ENCODE data around the gene PPP4R3A. TPM values are rescaled to one million over a fixed set of nuclear protein-coding genes. Genes with fewer than 3 reads are reported as not detected.

The PPP4R3A gene
- total and polyA plus RNA-seq, 10 of the 15 experiments (the other 5 are each of a cell fraction or from before 2014, with no cell fraction given), result 19.4 to 97.8 (median 62.9) TPM

DNA sequence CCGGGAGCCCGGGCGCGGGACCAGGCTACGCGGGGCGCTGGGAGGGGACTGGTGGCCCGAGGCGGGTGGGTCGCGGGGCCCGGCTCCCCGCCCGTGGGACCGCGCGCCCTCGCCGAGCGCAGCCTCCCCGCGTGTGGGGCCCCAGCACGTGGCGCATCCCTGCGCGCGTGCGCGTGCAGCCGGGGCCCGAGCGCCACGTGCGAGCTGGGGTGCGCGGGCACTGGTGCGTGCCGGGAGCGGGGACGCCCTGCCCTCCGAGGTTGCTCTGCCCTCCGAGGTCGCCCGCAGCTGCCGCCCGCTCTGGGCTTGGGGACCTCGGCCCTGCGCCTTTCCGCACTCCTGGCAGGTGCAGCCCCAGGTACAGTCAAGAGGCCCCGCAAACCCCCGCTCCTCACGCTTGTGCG is 92.1 kb downstream of the PPP4R3A start (continued):
- no peak for TF ChIP-seq IRF4 (IDR thresholded peaks at IDR 0.05; ENCODE audit: low read depth, low read length)
- TF ChIP-seq ZNF274 (IDR thresholded peaks at IDR 0.05; ENCODE audit: insufficient read depth, insufficient read length), result no peak
- no peak for TF ChIP-seq CHD2 (IDR thresholded peaks at IDR 0.05; ENCODE audit: borderline replicate concordance, low read depth, low read length)
- TF ChIP-seq, protein P1, sequence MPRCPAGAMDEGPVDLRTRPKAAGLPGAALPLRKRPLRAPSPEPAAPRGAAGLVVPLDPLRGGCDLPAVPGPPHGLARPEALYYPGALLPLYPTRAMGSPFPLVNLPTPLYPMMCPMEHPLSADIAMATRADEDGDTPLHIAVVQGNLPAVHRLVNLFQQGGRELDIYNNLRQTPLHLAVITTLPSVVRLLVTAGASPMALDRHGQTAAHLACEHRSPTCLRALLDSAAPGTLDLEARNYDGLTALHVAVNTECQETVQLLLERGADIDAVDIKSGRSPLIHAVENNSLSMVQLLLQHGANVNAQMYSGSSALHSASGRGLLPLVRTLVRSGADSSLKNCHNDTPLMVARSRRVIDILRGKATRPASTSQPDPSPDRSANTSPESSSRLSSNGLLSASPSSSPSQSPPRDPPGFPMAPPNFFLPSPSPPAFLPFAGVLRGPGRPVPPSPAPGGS (IDR thresholded peaks at IDR 0.05; ENCODE audit: borderline replicate concordance, insufficient read depth, low read depth, low read length, poor library complexity, severe bottlenecking), result no peak
- no peak for TF ChIP-seq MYB (IDR thresholded peaks at IDR 0.05; ENCODE audit: borderline replicate concordance, low read depth, low read length)
- TF ChIP-seq SRF (IDR thresholded peaks at IDR 0.05; ENCODE audit: low read depth in 2 of 2, low read length in 2 of 2), result no peak
- 0 out of 2 replicates have a peak, but pooled peaks have one; percentile 20 for TF ChIP-seq TCF3 (IDR thresholded peaks at IDR 0.05; ENCODE audit: borderline replicate concordance, insufficient read depth, low read depth, low read length)
- TF ChIP-seq, protein P2, sequence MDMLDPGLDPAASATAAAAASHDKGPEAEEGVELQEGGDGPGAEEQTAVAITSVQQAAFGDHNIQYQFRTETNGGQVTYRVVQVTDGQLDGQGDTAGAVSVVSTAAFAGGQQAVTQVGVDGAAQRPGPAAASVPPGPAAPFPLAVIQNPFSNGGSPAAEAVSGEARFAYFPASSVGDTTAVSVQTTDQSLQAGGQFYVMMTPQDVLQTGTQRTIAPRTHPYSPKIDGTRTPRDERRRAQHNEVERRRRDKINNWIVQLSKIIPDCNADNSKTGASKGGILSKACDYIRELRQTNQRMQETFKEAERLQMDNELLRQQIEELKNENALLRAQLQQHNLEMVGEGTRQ (IDR thresholded peaks at IDR 0.05; ENCODE audit: borderline replicate concordance, low read depth, low read length), result no peak; the same call in 1 of the 2 replicates
- no peak for TF ChIP-seq RFX5 (IDR thresholded peaks at IDR 0.05; ENCODE audit: low read depth, low read length)
- peak; percentile 7; the same call in 1 of the 2 replicates for TF ChIP-seq CREB1 (IDR thresholded peaks at IDR 0.05; ENCODE audit: low read depth)
- TF ChIP-seq STAT1 (conservative IDR thresholded peaks at IDR 0.05), result no peak
- no peak for TF ChIP-seq ESRRA (IDR thresholded peaks at IDR 0.05; ENCODE audit: low read length)
- TF ChIP-seq RELA (IDR thresholded peaks at IDR 0.05; ENCODE audit: borderline replicate concordance, partially characterized antibody), result peak; percentile 45
- TF ChIP-seq CBX3 (IDR thresholded peaks at IDR 0.05; ENCODE audit: borderline replicate concordance, low read depth), result no peak
- TF ChIP-seq HDGF (IDR thresholded peaks at IDR 0.05), result no peak
- no peak for TF ChIP-seq FOXK2 (IDR thresholded peaks at IDR 0.05)
- peak; percentile 34; the same call in 1 of the 2 replicates for TF ChIP-seq DPF2 (IDR thresholded peaks at IDR 0.05)
- no peak for TF ChIP-seq FOS (IDR thresholded peaks at IDR 0.05; ENCODE audit: borderline replicate concordance, extremely low read depth, insufficient read length)
- TF ChIP-seq, protein P3, sequence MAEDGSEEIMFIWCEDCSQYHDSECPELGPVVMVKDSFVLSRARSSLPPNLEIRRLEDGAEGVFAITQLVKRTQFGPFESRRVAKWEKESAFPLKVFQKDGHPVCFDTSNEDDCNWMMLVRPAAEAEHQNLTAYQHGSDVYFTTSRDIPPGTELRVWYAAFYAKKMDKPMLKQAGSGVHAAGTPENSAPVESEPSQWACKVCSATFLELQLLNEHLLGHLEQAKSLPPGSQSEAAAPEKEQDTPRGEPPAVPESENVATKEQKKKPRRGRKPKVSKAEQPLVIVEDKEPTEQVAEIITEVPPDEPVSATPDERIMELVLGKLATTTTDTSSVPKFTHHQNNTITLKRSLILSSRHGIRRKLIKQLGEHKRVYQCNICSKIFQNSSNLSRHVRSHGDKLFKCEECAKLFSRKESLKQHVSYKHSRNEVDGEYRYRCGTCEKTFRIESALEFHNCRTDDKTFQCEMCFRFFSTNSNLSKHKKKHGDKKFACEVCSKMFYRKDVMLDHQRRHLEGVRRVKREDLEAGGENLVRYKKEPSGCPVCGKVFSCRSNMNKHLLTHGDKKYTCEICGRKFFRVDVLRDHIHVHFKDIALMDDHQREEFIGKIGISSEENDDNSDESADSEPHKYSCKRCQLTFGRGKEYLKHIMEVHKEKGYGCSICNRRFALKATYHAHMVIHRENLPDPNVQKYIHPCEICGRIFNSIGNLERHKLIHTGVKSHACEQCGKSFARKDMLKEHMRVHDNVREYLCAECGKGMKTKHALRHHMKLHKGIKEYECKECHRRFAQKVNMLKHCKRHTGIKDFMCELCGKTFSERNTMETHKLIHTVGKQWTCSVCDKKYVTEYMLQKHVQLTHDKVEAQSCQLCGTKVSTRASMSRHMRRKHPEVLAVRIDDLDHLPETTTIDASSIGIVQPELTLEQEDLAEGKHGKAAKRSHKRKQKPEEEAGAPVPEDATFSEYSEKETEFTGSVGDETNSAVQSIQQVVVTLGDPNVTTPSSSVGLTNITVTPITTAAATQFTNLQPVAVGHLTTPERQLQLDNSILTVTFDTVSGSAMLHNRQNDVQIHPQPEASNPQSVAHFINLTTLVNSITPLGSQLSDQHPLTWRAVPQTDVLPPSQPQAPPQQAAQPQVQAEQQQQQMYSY (CRISPR knock-in tag; IDR thresholded peaks at IDR 0.05), result no peak
- TF ChIP-seq, protein P4, sequence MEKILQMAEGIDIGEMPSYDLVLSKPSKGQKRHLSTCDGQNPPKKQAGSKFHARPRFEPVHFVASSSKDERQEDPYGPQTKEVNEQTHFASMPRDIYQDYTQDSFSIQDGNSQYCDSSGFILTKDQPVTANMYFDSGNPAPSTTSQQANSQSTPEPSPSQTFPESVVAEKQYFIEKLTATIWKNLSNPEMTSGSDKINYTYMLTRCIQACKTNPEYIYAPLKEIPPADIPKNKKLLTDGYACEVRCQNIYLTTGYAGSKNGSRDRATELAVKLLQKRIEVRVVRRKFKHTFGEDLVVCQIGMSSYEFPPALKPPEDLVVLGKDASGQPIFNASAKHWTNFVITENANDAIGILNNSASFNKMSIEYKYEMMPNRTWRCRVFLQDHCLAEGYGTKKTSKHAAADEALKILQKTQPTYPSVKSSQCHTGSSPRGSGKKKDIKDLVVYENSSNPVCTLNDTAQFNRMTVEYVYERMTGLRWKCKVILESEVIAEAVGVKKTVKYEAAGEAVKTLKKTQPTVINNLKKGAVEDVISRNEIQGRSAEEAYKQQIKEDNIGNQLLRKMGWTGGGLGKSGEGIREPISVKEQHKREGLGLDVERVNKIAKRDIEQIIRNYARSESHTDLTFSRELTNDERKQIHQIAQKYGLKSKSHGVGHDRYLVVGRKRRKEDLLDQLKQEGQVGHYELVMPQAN (conservative IDR thresholded peaks at IDR 0.05), result peak; percentile 93
- peak; percentile 98 for TF ChIP-seq LARP7 (IDR thresholded peaks at IDR 0.05)
- TF ChIP-seq POLR2AphosphoS2 (IDR thresholded peaks at IDR 0.05; ENCODE audit: low read depth, low read length), result no peak
- no peak for TF ChIP-seq YY1 (IDR thresholded peaks at IDR 0.05; ENCODE audit: low read depth, low read length)
- TF ChIP-seq TBL1XR1 (IDR thresholded peaks at IDR 0.05; ENCODE audit: low read depth, low read length), result no peak

Data from GM12878 (cell line).